HG02938 (cell line): Measurements from ENCODE around the gene AMER1.
A peak's percentile ranks its signal among the peaks of the same experiment; 100 is the strongest.

Experiments used
- ATAC-seq: cut with Tn5 transposase; IDR thresholded peaks from one replicate; pipeline ENCODE4 v1.9.1; 2021; ENCODE audit warnings: mild to moderate bottlenecking, moderate library complexity; ENCODE audit not compliant: unreplicated experiment

The AMER1 gene

GRCh38 chrX:64186974-64187761 lies 18.3 kb downstream of the AMER1 start:
- ATAC-seq, result no peak

DNA sequence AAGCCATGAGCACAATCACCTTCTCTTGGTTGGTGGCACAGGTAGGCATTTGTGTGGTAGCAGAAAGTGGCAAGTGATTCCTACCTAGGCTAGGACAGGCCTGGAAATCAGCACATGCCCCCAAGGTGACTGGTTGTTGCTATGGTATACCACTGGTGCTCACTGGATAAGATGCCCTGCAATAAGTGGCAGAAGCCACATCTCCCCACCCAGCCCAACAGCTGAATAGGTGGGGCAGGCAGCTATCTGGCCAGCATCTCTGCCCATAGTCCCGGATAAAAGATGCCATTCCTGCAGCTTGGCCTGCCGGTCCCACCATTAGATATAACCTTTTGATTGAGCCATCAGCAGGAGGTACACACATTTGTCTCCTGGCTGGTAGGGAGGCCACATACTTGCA lies 21.1 kb downstream of the AMER1 start:
- no peak for ATAC-seq

GRCh38 chrX:64182208-64182607 lies 23.3 kb downstream of the AMER1 start:
- ATAC-seq, result no peak

- no peak for ATAC-seq
Observed at GRCh38 chrX:64176876-64177275, 28.6 kb downstream of the AMER1 start.

- peak; percentile 81 for ATAC-seq
Observed at GRCh38 chrX:64169988-64170387, 35.5 kb downstream of the AMER1 start.

DNA sequence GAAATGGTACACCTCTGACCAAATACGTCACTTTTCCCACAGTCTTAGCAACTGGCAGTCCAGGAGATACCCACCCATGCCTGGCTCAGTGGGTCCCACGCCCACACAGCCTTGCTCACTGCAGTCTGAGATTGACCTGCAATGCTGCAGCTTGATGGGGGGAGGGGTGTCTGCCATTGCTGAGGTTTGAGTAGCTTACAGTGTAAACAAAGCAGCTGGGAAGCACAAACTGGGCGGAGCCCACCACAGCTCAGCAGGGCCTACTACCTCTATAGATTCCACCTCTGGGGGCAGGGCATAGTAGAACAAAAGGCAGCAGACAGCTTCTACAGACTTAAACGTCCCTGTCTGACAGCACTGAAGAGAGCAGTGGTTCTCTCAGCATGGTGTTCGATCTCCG lies 52.7 kb downstream of the AMER1 start:
- no peak for ATAC-seq

DNA sequence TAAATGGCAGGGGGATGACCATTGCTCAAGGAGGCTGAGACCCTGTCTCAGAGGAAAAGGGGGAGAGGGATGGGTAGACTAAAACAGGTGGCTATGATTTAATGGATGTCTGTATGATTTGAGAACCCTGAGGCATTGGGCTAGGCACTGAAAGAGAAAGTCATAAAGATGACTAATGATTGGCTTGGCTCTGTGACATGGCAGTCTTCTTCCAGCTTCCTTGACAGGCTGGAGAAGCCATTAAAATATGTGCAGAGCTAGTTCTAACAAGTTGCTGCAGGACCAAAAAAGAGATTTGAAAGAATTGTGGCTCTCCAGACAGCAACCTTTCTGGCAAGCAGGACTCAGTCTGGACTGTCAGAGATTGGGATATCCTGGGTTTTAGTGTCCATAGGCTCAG lies 53.6 kb downstream of the AMER1 start:
- ATAC-seq, result no peak

GRCh38 chrX:64150775-64151174 lies 54.7 kb downstream of the AMER1 start:
- ATAC-seq, result no peak
